ENCODE results near the gene ADD3. TPM values are rescaled to one million over a fixed set of nuclear protein-coding genes. Genes with fewer than 3 reads are reported as not detected.

The ADD3 gene
- total and polyA plus RNA-seq, 2 of the 13 experiments (the other 11 are each of a cell fraction or from before 2014, with no cell fraction given) = 44.7 to 57.5 TPM

GRCh38 chr10:109966961-109967738, 40.6 kb upstream of the ADD3 start (continued):
- peak; percentile 76 for TF ChIP-seq ELF3 (CRISPR knock-in tag; IDR thresholded peaks at IDR 0.05)
- TF ChIP-seq MTF1 (CRISPR knock-in tag; IDR thresholded peaks at IDR 0.05) = no peak
- peak; percentile 53; the same call in 1 of the 2 replicates for TF ChIP-seq ARID3A (IDR thresholded peaks at IDR 0.05; ENCODE audit: low read depth, low read length)
- peak; percentile 48; the same call in 1 of the 2 replicates for TF ChIP-seq ZMYM4 (CRISPR knock-in tag; IDR thresholded peaks at IDR 0.05)
- TF ChIP-seq GZF1 (CRISPR knock-in tag; IDR thresholded peaks at IDR 0.05) = no peak
- TF ChIP-seq ZNF563 (CRISPR knock-in tag; IDR thresholded peaks at IDR 0.05) = no peak
- TF ChIP-seq ZNF281 (CRISPR knock-in tag; IDR thresholded peaks at IDR 0.05; ENCODE audit: borderline replicate concordance) = peak; percentile 89
- TF ChIP-seq ARNT (IDR thresholded peaks at IDR 0.05) = no peak
- TF ChIP-seq ZNF605 (CRISPR knock-in tag; IDR thresholded peaks at IDR 0.05) = peak; percentile 51; the same call in 1 of the 2 replicates
- TF ChIP-seq ZNF556 (CRISPR knock-in tag; IDR thresholded peaks at IDR 0.05; ENCODE audit: borderline replicate concordance) = no peak
- TF ChIP-seq RBM22 (optimal IDR thresholded peaks at IDR 0.05; ENCODE audit: low read length) = no peak
- no peak for TF ChIP-seq ZNF776 (CRISPR knock-in tag; IDR thresholded peaks at IDR 0.05)
- TF ChIP-seq SNAPC4 (CRISPR knock-in tag; IDR thresholded peaks at IDR 0.05) = no peak
- TF ChIP-seq ZNF644 (CRISPR knock-in tag; IDR thresholded peaks at IDR 0.05; ENCODE audit: low read depth) = no peak
- TF ChIP-seq HOXD1 (CRISPR knock-in tag; IDR thresholded peaks at IDR 0.05) = peak; percentile 63; the same call in 1 of the 2 replicates
- TF ChIP-seq SMARCE1 (IDR thresholded peaks at IDR 0.05; ENCODE audit: borderline replicate concordance) = no peak
- no peak for TF ChIP-seq ZNF274 (CRISPR knock-in tag; IDR thresholded peaks at IDR 0.05)
- TF ChIP-seq NPAS2 (CRISPR knock-in tag; IDR thresholded peaks at IDR 0.05; ENCODE audit: borderline replicate concordance) = no peak
- TF ChIP-seq ZBTB7B (CRISPR knock-in tag; IDR thresholded peaks at IDR 0.05) = 0 out of 2 replicates have a peak, but pooled peaks have one; percentile 42
- no peak for TF ChIP-seq ATF1 (CRISPR knock-in tag; IDR thresholded peaks at IDR 0.05)

Measured in HepG2 (cell line).